Testis (tissue), 2 donors: ENCODE measurements around the gene ZNF841.

Source experiments
- POLR2A ChIP-seq: fragments of 450-650 bp; IDR thresholded peaks from one replicate; pipeline ENCODE4 v1.6.1; 2017; ENCODE audit warnings: antibody characterized with exemption, mild to moderate bottlenecking, moderate library complexity
- TF ChIP-seq, protein P1 (sequence below), 3 experiments: fragments of 450-650 bp in 2 of 3; fragments of 200-600 bp in 1 of 3; sonication (generic) in 1 of 3; IDR thresholded peaks; one replicate each; pipeline ENCODE4 v1.5.1; 2016 to 2019; ENCODE audit warnings: antibody characterized with exemption in 3 of 3, mild to moderate bottlenecking in 2 of 3, moderate library complexity in 1 of 3

DNA sequence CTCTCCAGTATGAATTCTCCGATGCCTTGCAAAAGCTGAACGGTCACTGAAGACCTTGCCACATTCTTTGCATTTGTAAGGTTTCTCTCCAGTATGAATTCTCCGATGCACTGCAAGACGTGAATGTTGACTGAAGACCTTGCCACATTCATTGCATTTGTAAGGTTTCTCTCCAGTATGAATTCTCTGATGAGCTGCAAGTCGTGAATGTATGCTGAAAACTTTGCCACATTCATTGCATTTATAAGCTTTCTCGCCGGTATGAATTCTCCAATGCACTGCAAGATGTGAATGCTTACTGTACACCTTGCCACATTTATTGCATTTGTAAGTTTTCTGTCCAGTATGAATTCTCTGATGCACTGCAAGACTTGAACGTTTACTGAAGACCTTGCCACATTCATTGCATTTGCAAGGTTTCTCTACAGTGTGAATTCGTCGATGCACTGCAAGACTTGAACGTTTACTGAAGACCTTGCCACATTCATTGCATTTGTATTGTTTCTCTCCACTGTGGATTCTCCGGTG is 20.0 kb upstream of the ZNF841 start:
- TF ChIP-seq, protein P1, sequence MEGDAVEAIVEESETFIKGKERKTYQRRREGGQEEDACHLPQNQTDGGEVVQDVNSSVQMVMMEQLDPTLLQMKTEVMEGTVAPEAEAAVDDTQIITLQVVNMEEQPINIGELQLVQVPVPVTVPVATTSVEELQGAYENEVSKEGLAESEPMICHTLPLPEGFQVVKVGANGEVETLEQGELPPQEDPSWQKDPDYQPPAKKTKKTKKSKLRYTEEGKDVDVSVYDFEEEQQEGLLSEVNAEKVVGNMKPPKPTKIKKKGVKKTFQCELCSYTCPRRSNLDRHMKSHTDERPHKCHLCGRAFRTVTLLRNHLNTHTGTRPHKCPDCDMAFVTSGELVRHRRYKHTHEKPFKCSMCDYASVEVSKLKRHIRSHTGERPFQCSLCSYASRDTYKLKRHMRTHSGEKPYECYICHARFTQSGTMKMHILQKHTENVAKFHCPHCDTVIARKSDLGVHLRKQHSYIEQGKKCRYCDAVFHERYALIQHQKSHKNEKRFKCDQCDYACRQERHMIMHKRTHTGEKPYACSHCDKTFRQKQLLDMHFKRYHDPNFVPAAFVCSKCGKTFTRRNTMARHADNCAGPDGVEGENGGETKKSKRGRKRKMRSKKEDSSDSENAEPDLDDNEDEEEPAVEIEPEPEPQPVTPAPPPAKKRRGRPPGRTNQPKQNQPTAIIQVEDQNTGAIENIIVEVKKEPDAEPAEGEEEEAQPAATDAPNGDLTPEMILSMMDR (IDR thresholded peaks at IDR 0.05) = no peak
- TF ChIP-seq POLR2A = no peak
